ENCODE results near the gene NUCB1. TPM values are rescaled to one million over a fixed set of nuclear protein-coding genes. Genes with fewer than 3 reads are reported as not detected.

Gene NUCB1
- total RNA-seq, 1 donor from 2014 or later = 215 TPM

DNA sequence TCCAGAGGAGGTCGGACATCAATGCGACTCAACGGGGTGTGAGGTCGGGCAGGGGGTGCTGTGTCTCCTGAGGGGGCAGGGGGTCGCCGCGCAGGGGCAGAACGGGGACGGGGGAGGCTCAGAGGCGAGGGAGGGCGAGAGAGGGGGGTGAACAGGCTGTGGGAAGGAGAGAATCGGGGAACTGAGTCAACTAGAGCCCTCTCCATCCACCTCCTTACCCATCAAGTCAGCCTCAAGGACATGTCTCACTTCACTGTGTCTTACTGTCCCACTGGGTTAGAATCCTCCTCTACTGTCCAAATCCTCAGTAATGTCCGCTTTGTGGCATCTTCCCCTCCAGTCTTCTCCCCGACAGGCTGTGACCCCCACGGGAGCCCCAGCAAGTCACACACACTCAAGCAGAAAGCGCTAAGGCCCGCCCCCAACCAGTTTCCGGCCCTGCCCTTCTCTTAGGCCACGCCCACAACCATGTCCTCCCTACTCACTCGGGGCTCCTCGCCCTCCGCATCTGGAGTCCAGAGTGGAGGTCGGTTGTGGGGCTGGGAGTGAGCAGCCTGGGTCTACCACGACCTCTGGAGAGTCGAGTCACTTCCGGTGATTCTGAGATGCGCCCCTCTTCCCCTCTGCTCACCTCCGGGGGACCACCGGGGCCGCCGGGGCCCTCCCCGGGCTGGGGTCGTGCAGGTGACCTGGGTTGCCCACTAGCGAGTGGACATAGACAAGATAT is 41.0 kb upstream of the NUCB1 start:
- Mint-ChIP-seq H3K27me3 (ENCODE audit: low read depth) (no peaks in the 10 kb centered on the region), H3K4me1 (ENCODE audit: low read depth) (no peaks in the 10 kb centered on the region), H3K9me3 (ENCODE audit: low read depth) (no peaks in the 10 kb centered on the region), H3K27ac (ENCODE audit: unreplicated experiment) (no peak overlapping the region), H3K36me3 (ENCODE audit: low read depth) (peaks cover 10% of the 10 kb centered on the region), H3K4me3 (ENCODE audit: unreplicated experiment) (no peak overlapping the region)
- no peak for DNase-seq (ENCODE audit: low spot score)
- TF ChIP-seq, protein P1, sequence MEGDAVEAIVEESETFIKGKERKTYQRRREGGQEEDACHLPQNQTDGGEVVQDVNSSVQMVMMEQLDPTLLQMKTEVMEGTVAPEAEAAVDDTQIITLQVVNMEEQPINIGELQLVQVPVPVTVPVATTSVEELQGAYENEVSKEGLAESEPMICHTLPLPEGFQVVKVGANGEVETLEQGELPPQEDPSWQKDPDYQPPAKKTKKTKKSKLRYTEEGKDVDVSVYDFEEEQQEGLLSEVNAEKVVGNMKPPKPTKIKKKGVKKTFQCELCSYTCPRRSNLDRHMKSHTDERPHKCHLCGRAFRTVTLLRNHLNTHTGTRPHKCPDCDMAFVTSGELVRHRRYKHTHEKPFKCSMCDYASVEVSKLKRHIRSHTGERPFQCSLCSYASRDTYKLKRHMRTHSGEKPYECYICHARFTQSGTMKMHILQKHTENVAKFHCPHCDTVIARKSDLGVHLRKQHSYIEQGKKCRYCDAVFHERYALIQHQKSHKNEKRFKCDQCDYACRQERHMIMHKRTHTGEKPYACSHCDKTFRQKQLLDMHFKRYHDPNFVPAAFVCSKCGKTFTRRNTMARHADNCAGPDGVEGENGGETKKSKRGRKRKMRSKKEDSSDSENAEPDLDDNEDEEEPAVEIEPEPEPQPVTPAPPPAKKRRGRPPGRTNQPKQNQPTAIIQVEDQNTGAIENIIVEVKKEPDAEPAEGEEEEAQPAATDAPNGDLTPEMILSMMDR (IDR thresholded peaks at IDR 0.05) = no peak

GRCh38 chr19:48859711-48860572 is 40.2 kb upstream of the NUCB1 start:
- Mint-ChIP-seq H3K27me3 (ENCODE audit: low read depth) (no peaks in the 10 kb centered on the region), H3K9me3 (ENCODE audit: low read depth) (no peaks in the 10 kb centered on the region), H3K4me1 (ENCODE audit: low read depth) (no peaks in the 10 kb centered on the region), H3K27ac (ENCODE audit: unreplicated experiment) (no peak overlapping the region), H3K4me3 (ENCODE audit: unreplicated experiment) (no peak overlapping the region), H3K36me3 (ENCODE audit: low read depth) (peaks cover 15% of the 10 kb centered on the region)
- no peak for DNase-seq (ENCODE audit: low spot score)
- TF ChIP-seq, protein P1 (IDR thresholded peaks at IDR 0.05) = no peak

- no peak for DNase-seq (ENCODE audit: low spot score)
- no peak overlapping the region for H3K27ac Mint-ChIP-seq (ENCODE audit: unreplicated experiment)
- H3K36me3 Mint-ChIP-seq (ENCODE audit: low read depth) = peaks cover 15% of the 10 kb centered on the region
- H3K4me3 Mint-ChIP-seq (ENCODE audit: unreplicated experiment) = no peak overlapping the region
- TF ChIP-seq, protein P1 (IDR thresholded peaks at IDR 0.05) = no peak
- no peaks in the 10 kb centered on the region for H3K27me3 Mint-ChIP-seq (ENCODE audit: low read depth)
- H3K9me3 Mint-ChIP-seq (ENCODE audit: low read depth) = no peaks in the 10 kb centered on the region
- H3K4me1 Mint-ChIP-seq (ENCODE audit: low read depth) = no peaks in the 10 kb centered on the region
Measured at GRCh38 chr19:48861313-48861712, 38.8 kb upstream of the NUCB1 start.

- H3K27me3 Mint-ChIP-seq (ENCODE audit: low read depth) = no peaks in the 10 kb centered on the region
- H3K36me3 Mint-ChIP-seq (ENCODE audit: low read depth) = peaks cover 15% of the 10 kb centered on the region
- no peak overlapping the region for H3K4me3 Mint-ChIP-seq (ENCODE audit: unreplicated experiment)
- DNase-seq (ENCODE audit: low spot score) = no peak
- peaks cover 12% of the 10 kb centered on the region for H3K4me1 Mint-ChIP-seq (ENCODE audit: low read depth)
- no peaks in the 10 kb centered on the region for H3K9me3 Mint-ChIP-seq (ENCODE audit: low read depth)
- TF ChIP-seq, protein P1 (IDR thresholded peaks at IDR 0.05) = no peak
- H3K27ac Mint-ChIP-seq (ENCODE audit: unreplicated experiment) = no peak overlapping the region
Measured at GRCh38 chr19:48862827-48863226, 37.3 kb upstream of the NUCB1 start.

DNA sequence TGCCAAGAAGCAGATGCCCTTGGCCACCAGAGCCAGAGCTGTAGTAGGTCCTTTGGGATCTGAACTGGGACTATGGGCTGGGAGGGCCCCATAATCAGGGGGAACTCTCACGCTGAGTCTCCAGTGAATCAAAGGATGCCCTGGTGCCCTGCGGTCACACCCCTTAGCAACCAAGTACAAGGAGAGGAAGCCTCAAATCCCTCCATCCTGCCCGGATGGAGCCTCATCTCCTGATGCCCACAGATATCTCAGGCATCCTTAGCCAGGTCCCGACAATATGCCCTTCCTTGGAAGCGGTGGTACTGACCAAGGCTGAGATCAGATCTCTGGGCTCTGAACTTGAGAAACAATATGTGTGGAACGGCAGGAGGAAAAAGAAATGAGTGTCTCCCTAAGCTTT is 33.4 kb upstream of the NUCB1 start:
- no peak for DNase-seq (ENCODE audit: low spot score)
- no peaks in the 10 kb centered on the region for H3K27me3 Mint-ChIP-seq (ENCODE audit: low read depth)
- H3K4me1 Mint-ChIP-seq (ENCODE audit: low read depth) = peaks cover 24% of the 10 kb centered on the region
- peak overlapping the region; percentile 78 for H3K4me3 Mint-ChIP-seq (ENCODE audit: unreplicated experiment)
- TF ChIP-seq, protein P1 (IDR thresholded peaks at IDR 0.05) = no peak
- H3K36me3 Mint-ChIP-seq (ENCODE audit: low read depth) = peaks cover 8% of the 10 kb centered on the region
- H3K27ac Mint-ChIP-seq (ENCODE audit: unreplicated experiment) = peak overlapping the region; percentile 66
- H3K9me3 Mint-ChIP-seq (ENCODE audit: low read depth) = no peaks in the 10 kb centered on the region
